ENCODE data around the gene CISD3.

- TF ChIP-seq CTCF (IDR thresholded peaks at IDR 0.05) (no peak), POLR2A (IDR thresholded peaks at IDR 0.05) (no peak)
Measured at GRCh38 chr17:38735161-38735997, 5.2 kb downstream of the CISD3 start.
